Ishikawa (cell line): Measurements from ENCODE around the gene TNRC6C.
A peak's percentile ranks its signal among the peaks of the same experiment; 100 is the strongest.

Experiments
- CEBPB ChIP-seq: IDR thresholded peaks from 2 replicates; pipeline ENCODE4 v1.6.1; 2012
- CREB1 ChIP-seq: IDR thresholded peaks from 2 replicates; pipeline ENCODE4 v1.6.1; 2012; ENCODE audit warnings: low read depth
- EGR1 ChIP-seq: IDR thresholded peaks from 2 replicates; pipeline ENCODE4 v1.6.1; 2012
- EP300 ChIP-seq: IDR thresholded peaks from 2 replicates; pipeline ENCODE4 v1.6.1; 2012; ENCODE audit warnings: borderline replicate concordance
- FOXM1 ChIP-seq: IDR thresholded peaks from 2 replicates; pipeline ENCODE4 v1.6.1; 2012; ENCODE audit warnings: low read depth, borderline replicate concordance
- NFIC ChIP-seq: IDR thresholded peaks from 2 replicates; pipeline ENCODE4 v1.6.1; 2012
- RAD21 ChIP-seq: IDR thresholded peaks from 2 replicates; pipeline ENCODE4 v1.6.1; 2012; ENCODE audit warnings: low read depth
- TAF1 ChIP-seq: IDR thresholded peaks from 2 replicates; pipeline ENCODE4 v1.6.1; 2012; ENCODE audit warnings: low read depth, mild to moderate bottlenecking
- TCF12 ChIP-seq: IDR thresholded peaks from 2 replicates; pipeline ENCODE4 v1.6.1; 2012; ENCODE audit warnings: low read depth
- TEAD4 ChIP-seq: IDR thresholded peaks from 2 replicates; pipeline ENCODE4 v1.6.1; 2012
- USF1 ChIP-seq: IDR thresholded peaks from 2 replicates; pipeline ENCODE4 v1.6.1; 2012
- YY1 ChIP-seq: IDR thresholded peaks from 2 replicates; pipeline ENCODE4 v1.6.1; 2012; ENCODE audit warnings: low read depth
- ZBTB7A ChIP-seq: IDR thresholded peaks from 2 replicates; pipeline ENCODE4 v1.6.1; 2012; ENCODE audit warnings: low read depth
- TF ChIP-seq, protein P1 (sequence below): IDR thresholded peaks from 2 replicates; pipeline ENCODE4 v1.6.1; 2012; ENCODE audit warnings: low read depth, mild to moderate bottlenecking
- TF ChIP-seq, protein P2 (sequence below): IDR thresholded peaks from 2 replicates; pipeline ENCODE4 v1.6.1; 2012

Gene TNRC6C

DNA sequence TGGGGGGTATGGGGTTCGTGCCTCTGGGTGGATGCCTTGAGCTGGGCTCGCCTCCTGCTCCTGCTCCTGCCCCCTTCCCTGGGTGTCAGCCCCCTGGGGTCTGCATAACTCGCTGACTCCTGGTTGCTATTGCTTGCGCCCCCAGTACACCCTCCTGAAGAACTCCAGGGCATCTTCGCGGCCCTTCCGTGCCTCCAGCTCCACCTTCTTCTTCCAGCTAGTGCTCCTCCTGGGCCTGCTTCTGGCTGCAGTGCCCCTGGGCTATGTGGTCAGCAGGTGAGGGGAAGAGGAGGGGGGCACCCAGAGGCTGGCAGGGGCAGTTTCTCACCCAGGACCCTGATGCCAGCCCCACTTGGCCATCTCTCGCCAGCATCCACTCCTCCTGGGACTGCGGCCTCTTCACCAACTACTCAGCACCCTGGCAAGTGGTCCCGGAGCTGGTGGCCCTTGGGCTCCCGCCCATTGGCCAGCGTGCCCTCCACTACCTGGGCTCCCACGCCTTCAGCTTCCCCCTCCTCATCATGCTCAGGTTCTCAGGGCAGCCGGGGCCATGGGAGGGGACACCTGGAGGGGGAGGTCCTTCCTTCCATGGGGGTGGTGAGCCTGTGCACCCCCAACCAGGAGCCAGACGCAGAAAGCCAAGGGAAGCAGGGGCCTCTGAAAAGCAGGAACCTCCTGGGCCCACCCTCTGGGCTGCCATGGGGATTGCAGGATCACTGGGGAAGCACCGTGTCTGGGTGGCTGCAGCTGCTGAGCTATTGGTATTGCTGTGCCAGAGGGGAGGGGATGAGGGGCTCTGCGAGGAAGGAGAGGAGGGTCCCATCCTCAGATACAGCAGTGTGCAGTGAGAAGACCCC is 179.9 kb downstream of the TNRC6C start:
- no peak for TF ChIP-seq TCF12
- TF ChIP-seq ZBTB7A, result no peak
- TF ChIP-seq YY1, result no peak
- no peak for TF ChIP-seq FOXM1
- TF ChIP-seq TAF1, result no peak
- TF ChIP-seq USF1, result no peak

DNA sequence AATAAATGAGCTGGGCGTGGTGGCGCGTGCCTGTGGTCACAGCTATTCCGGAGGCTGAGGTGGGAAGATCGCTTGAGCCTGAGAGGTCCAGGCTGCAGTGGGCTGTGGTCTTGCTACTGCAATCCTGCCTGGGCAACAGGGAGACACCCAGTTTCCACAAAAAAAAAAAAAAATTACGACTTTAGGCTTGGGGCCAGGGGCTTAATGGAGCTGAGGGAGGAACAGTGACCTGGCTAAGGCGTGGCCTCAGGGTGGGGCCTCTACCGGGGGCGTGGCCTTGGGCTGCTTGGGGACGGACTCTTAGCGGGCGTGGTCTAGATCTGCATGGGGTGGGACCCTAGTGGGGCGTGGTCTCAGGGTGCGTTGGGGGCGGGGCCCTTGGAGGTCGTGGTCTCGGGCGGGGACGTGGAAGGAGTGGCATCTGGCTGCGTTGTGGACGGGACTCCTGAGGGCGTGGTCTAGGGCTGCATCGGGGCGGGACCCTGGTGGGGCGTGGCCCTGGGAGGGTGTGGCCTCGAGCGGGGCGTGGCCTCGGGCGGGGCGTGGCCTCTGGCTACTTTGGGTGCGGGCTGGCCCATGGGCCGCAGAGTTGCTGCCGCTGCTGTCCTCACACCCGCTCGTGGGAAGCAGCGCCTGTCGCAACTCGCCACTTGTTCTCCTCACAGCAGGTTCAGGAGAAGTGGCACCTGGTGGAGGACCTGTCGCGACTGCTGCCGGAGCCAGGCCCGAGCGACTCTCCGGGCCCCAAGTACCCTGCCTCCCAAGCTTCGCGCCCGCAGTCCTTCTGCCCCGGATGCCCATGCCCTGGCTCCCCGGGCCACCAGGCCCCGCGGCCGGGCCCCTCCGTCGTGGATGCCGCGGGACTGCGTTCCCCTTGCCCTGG is 181.9 kb downstream of the TNRC6C start:
- TF ChIP-seq CEBPB (no peak), EGR1 (no peak), FOXM1 (no peak), TEAD4 (no peak), EP300 (no peak), CREB1 (no peak), NFIC (peak; percentile 41; the same call in 1 of the 2 replicates), RAD21 (no peak), YY1 (no peak), TAF1 (peak; percentile 59), TCF12 (no peak), USF1 (no peak; the same call in 1 of the 2 replicates), ZBTB7A (0 out of 2 replicates have a peak, but pooled peaks have one; percentile 37)
- TF ChIP-seq, protein P1, sequence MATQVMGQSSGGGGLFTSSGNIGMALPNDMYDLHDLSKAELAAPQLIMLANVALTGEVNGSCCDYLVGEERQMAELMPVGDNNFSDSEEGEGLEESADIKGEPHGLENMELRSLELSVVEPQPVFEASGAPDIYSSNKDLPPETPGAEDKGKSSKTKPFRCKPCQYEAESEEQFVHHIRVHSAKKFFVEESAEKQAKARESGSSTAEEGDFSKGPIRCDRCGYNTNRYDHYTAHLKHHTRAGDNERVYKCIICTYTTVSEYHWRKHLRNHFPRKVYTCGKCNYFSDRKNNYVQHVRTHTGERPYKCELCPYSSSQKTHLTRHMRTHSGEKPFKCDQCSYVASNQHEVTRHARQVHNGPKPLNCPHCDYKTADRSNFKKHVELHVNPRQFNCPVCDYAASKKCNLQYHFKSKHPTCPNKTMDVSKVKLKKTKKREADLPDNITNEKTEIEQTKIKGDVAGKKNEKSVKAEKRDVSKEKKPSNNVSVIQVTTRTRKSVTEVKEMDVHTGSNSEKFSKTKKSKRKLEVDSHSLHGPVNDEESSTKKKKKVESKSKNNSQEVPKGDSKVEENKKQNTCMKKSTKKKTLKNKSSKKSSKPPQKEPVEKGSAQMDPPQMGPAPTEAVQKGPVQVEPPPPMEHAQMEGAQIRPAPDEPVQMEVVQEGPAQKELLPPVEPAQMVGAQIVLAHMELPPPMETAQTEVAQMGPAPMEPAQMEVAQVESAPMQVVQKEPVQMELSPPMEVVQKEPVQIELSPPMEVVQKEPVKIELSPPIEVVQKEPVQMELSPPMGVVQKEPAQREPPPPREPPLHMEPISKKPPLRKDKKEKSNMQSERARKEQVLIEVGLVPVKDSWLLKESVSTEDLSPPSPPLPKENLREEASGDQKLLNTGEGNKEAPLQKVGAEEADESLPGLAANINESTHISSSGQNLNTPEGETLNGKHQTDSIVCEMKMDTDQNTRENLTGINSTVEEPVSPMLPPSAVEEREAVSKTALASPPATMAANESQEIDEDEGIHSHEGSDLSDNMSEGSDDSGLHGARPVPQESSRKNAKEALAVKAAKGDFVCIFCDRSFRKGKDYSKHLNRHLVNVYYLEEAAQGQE, result no peak
- TF ChIP-seq, protein P2, sequence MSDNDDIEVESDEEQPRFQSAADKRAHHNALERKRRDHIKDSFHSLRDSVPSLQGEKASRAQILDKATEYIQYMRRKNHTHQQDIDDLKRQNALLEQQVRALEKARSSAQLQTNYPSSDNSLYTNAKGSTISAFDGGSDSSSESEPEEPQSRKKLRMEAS, result peak; percentile 29; the same call in 1 of the 2 replicates

- TF ChIP-seq EP300 (no peak), ZBTB7A (no peak), TAF1 (no peak), TEAD4 (no peak), EGR1 (no peak), CREB1 (no peak), RAD21 (no peak), CEBPB (no peak), FOXM1 (no peak), NFIC (no peak), USF1 (no peak), TCF12 (no peak), YY1 (no peak)
- TF ChIP-seq, protein P2, result no peak
- TF ChIP-seq, protein P1, result no peak
Measured at GRCh38 chr17:78141437-78142118, 183.1 kb downstream of the TNRC6C start.

GRCh38 chr17:78142119-78142861 is 183.8 kb downstream of the TNRC6C start:
- TF ChIP-seq TCF12 (0 out of 2 replicates have a peak, but pooled peaks have one; percentile 19), RAD21 (no peak), NFIC (peak; percentile 57), EP300 (peak; percentile 25; the same call in 1 of the 2 replicates), TAF1 (no peak), EGR1 (no peak), TEAD4 (no peak), YY1 (0 out of 2 replicates have a peak, but pooled peaks have one; percentile 15)
- TF ChIP-seq, protein P2, result peak; percentile 52; the same call in 1 of the 2 replicates
